ENCODE results near the gene CEP43.

The CEP43 gene, protein sequence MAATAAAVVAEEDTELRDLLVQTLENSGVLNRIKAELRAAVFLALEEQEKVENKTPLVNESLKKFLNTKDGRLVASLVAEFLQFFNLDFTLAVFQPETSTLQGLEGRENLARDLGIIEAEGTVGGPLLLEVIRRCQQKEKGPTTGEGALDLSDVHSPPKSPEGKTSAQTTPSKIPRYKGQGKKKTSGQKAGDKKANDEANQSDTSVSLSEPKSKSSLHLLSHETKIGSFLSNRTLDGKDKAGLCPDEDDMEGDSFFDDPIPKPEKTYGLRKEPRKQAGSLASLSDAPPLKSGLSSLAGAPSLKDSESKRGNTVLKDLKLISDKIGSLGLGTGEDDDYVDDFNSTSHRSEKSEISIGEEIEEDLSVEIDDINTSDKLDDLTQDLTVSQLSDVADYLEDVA

GRCh38 chr6:166999145-166999883 lies at the start of gene CEP43:
CEP43 (plus strand) TSS chr6:166999397; CDS start chr6:166999413, 16 bp downstream.
- DNase-seq = peak; percentile 94

DNA sequence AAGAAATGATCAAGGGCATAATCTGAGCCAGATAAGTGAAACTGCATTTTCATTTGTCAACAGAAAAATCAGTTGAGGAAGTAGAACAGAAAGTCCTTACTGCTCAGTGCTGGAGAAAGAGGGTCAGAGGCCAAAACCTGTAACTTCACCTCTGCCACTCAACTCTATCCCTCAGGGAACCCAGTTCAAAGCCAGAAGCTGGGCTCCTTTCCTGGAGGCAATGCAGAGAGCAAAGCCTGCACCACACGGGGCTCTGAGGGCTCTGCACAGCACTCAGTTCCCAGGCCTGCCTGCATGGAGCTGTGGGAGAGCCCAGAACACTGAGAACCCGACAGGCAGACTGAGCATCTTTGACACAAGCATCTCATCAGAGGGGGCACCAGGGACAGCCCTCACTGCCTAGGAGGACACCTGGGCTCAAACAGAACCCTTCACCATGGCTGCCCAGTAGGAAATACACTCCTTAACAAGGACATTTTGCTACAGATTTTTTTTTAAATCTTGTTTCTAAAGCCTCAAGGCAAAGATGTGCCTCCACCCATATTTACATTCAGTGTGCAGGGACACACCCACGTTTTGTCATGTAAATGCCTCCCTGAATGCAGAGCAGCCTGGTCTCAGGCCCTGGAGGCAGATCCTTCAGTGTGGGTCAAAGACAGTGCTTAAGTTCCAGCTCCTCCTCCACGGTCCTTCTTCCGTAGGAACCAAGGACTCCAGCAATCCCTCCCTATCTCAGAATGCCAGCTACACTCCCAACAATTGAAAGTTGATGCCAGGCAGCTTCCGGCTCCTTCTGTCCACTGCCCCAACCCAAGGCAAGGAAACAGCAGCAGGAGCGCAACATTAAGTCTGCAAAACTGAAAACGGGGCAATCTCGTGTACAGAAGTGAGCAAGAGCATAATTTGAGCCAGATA lies 49.4 kb upstream of the CEP43 start:
- no peak for DNase-seq

DNA sequence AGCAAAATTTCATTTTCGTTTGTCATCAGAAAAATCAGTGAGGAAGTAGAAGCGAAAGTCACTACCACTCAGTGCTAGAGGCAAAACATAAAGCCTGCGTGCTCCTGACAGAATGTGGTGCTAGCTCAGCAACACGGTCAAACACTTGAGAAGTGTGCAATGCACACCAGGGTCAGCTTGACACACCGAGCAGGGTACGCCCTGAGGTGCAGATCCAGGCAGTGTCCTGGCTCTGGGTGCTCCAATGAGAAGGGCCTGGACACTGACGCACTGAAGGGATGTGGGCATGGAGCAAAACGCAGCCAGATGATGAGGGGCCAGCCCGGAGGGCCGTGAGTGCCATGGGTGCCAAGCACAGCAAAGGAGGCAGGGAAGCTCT lies 48.8 kb upstream of the CEP43 start:
- DNase-seq = no peak

GRCh38 chr6:166950892-166951669 lies 48.1 kb upstream of the CEP43 start:
- peak; percentile 80 for DNase-seq

DNA sequence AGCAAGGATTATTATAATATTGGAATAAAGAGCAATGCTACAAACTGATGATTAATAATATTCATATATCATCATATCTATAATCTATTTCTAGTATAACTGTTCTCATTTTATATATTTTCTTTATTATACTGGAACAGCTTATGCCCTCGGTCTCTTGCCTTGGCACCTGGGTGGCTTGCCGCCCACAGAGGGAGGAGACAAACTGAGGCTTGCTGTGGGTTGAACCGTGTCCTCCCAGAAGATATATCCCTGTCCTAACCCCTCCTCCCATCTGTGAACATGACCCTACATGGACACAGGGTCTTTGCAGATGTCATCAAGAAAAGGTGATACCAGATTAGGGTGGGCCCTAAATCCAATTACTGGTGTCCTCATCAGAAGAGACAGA lies 47.5 kb upstream of the CEP43 start:
- no peak for DNase-seq

- peak; percentile 25 for DNase-seq
Measured at GRCh38 chr6:166952121-166952520, 47.1 kb upstream of the CEP43 start.

DNA sequence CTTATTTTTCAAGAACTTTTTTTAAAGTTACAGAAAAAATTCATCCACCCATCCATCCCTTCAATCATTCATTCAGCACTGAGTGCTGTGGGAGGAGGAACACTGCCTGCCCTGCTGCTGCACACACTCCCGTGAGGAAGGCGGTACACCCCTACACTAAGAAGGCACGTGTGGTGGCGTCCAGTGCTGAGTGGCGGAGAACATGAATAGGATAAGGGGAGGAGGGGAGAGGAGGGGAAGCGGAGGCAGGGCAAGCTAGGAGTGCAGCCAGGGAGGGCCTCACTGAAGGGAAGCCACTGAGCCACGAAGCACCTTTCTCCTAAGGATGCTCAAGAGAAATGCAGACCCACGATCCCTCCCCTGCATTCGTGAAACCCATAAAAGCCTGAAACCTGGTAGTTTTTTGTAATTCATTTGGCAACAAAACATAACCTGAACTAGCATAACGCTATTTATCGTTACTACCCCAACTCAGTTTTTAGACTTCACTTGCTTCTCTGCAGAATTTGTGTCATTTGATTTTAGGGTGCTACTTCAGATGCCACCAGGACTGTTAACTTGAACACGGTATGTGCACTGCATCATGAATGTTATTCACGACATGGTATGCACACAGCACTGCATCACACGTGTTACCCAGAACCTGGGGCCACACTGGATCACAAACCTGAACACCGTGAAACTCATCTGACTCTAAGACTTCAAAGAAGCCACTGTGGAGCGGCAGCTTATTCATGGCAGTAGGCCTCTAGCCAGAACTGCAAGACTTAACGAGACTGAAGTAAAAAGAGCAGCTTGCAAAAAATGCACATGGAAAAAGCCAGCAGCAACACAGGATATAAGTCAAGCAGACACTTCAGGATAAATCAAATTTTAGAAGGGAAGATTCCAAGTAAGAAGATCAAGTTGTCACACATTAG lies 46.4 kb upstream of the CEP43 start:
- no peak for DNase-seq

DNA sequence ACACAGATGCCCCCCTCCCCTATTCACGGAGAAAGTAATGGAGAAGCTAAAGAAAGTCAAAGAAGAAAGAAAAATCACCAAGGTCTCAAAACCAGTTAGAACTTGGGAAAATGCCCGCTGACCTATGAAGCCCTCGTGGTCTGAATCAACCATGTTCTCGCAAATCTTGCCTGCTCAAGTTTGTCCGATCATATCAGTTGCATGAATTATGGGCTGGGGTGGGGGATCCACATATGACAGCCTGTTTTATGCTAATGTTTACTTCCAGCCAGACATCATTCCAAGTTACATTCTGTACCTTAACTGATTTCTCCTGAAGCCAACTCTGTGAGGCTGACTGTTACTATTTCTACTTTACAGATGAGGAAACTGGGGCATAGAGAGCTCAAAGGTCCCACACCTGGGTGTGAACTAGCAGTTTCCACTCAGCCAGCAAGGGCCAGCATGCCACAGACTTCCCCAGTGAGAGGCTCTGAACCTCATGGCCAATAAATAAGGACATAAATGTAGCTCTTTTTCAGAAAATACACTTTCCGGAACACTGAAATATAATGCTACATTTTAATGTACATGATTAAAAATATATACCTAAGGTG lies 45.0 kb upstream of the CEP43 start:
- DNase-seq = no peak

DNA sequence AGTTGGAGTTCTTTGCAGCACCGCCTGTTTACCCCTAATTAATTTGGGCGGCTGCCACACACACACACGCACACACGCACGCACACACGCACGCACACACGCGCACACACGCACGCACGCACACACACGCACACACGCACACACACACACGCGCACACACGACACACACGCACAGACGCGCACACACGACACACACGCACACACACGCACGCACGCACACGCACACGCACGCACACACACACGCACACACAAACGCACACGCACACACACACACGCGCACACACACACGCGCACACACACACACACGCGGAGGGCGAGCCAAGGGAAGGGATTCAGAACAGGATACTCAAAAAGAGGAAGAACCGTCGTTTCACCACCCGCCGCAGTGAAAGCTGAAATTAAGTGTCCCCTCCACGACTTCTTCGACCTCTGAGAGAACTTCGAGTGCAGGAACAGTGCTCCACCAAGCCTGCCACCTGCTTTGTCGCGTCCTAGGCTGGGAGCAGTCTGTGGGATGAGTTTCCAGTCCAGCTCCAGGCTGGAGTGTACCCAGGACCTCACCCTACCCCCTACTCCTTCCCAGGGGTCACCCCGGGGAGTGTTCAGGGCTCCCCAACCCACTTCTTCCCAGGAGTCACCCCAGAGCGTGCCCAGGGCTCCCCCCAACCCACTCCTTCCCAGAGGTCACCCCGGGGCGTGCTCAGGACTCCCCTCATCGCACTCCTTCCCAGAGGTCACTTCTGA lies 43.9 kb upstream of the CEP43 start:
- DNase-seq = peak; percentile 62

GRCh38 chr6:166955865-166956443 lies 43.2 kb upstream of the CEP43 start:
- no peak for DNase-seq

- DNase-seq = peak; percentile 90
Measured at GRCh38 chr6:166956444-166957086, 42.6 kb upstream of the CEP43 start, which contains the start of gene RNASET2. RNASET2 (minus strand) TSS chr6:166956550; CDS start chr6:166956182, 368 bp downstream.

GRCh38 chr6:166957087-166957804 lies 42.0 kb upstream of the CEP43 start:
- DNase-seq = peak; percentile 53

DNA sequence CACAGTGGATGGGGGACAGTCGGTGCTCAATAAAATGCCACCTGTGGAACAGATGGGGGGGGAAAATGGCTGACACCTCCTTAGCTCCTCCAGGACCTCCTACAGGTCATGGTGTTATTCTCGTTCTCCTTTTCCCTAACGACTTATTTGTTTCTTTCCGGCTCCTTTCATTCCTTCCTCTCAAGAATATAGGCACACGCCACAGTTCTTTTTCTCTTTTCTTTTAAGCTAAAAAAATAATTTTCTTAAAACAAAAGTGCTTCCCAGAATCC lies 41.5 kb upstream of the CEP43 start:
- no peak for DNase-seq

DNA sequence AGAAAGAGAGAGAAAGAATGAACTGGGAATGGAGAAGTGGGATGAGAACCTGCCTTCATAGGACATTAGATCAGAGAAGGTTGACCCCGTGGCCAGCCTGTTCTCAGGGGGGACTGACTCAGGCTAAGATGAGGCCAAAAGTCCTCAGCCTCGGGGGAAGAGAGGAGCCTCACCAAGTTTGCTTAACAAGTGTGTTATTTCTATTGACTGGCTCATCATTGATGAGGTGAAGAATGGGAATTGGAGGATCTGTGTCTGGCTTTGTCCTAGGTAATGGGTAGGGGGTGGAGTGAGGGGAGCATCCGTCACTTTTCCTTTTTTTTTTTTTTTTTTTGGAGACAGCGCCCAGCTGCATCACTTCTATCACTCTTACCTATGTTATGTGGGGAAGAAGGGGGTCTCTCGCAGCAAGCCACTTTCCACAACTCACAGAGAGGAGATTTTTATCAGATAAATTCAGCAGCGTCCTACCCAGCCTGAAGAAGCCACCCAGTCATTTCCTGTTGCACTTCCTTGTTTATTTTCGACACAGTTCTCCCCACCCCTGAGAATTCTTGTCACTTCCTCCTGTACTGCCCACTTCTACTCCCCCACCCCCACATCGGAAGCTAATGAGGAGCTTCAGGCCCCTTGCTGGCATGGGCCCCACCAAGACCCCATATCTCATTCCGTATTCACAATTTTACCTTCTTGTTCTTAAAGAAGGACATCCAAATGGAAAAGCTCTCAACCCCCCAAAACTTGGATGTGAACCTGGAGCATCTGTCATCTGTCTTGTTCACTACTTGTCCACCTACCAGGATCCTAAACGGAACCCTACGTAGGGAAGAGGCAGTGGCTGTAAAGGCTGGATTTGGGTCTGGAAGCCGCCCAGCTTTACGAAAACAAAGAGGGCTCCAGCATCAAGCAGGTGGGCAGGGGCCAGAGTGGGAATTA lies 40.0 kb upstream of the CEP43 start:
- peak; percentile 76 for DNase-seq

- DNase-seq = no peak
Measured at GRCh38 chr6:166959911-166960608, 39.1 kb upstream of the CEP43 start.

GRCh38 chr6:166960609-166960978 lies 38.6 kb upstream of the CEP43 start:
- no peak for DNase-seq

- DNase-seq = no peak
Measured at GRCh38 chr6:166966268-166966667, 32.9 kb upstream of the CEP43 start.
